SK-N-SH treated with all-trans-retinoic acid at 6 μM for 48 hours (cell line): ENCODE measurements around the gene BLOC1S6.
"Not testable (repeated sequence)": the region's sequence is repeated elsewhere in the genome, so short reads cannot be mapped to it uniquely, and the experiment has no call there.

Source experiments
- ATAC-seq: fragments of 200-7000 bp; cut with Tn5 transposase; 3 replicates; pipeline ENCODE4 v1.9.1; 2020; ENCODE audit warnings: mild to moderate bottlenecking, moderate library complexity
- ARNTL ChIP-seq: fragments of 450-650 bp; formaldehyde crosslinking; IDR thresholded peaks from 2 replicates; pipeline ENCODE4 v1.5.0; 2020; ENCODE audit warnings: low read depth, mild to moderate bottlenecking, moderate library complexity, borderline replicate concordance
- BACH2 ChIP-seq: fragments of 250-450 bp; sonication (Bioruptor Pico); IDR thresholded peaks from 2 replicates; pipeline ENCODE4 v1.9.0; 2021; ENCODE audit warnings: mild to moderate bottlenecking, borderline replicate concordance
- CSDC2 ChIP-seq: fragments of 250-450 bp; sonication (Bioruptor Pico); IDR thresholded peaks from 2 replicates; pipeline ENCODE4 v1.5.0; 2020; ENCODE audit warnings: mild to moderate bottlenecking, moderate library complexity
- ESRRG ChIP-seq: fragments of 250-450 bp; sonication (Bioruptor Pico); IDR thresholded peaks from 2 replicates; pipeline ENCODE4 v1.6.1; 2021; ENCODE audit warnings: mild to moderate bottlenecking
- GLIS3 ChIP-seq: fragments of 250-450 bp; sonication (Bioruptor Pico); IDR thresholded peaks from 2 replicates; pipeline ENCODE4 v1.5.0; 2020; ENCODE audit warnings: mild to moderate bottlenecking, moderate library complexity
- ISL1 ChIP-seq: fragments of 250-450 bp; sonication (Bioruptor Pico); IDR thresholded peaks from 2 replicates; pipeline ENCODE4 v2.1.2; 2022; ENCODE audit warnings: mild to moderate bottlenecking, moderate library complexity
- OSR1 ChIP-seq: fragments of 250-450 bp; sonication (Bioruptor Pico); IDR thresholded peaks from 2 replicates; pipeline ENCODE4 v1.8.0; 2022; ENCODE audit warnings: moderate library complexity, mild to moderate bottlenecking, inconsistent platforms
- PATZ1 ChIP-seq: fragments of 250-450 bp; sonication (Bioruptor Pico); IDR thresholded peaks from 2 replicates; pipeline ENCODE4 v1.8.0; 2020; ENCODE audit warnings: mild to moderate bottlenecking, moderate library complexity, borderline replicate concordance
- PPARA ChIP-seq: fragments of 250-450 bp; sonication (Bioruptor Pico); IDR thresholded peaks from 2 replicates; pipeline ENCODE4 v1.5.0; 2020; ENCODE audit warnings: mild to moderate bottlenecking, borderline replicate concordance
- RARB ChIP-seq: fragments of 250-450 bp; sonication (Bioruptor Pico); IDR thresholded peaks from 2 replicates; pipeline ENCODE4 v1.8.0; 2021; ENCODE audit warnings: mild to moderate bottlenecking, moderate library complexity
- SNAI2 ChIP-seq: fragments of 250-450 bp; sonication (Bioruptor Pico); IDR thresholded peaks from 2 replicates; pipeline ENCODE4 v1.5.0; 2020; ENCODE audit warnings: mild to moderate bottlenecking, moderate library complexity
- TOX ChIP-seq: fragments of 250-450 bp; sonication (Bioruptor Pico); IDR thresholded peaks from 2 replicates; pipeline ENCODE4 v1.8.0; 2021; ENCODE audit warnings: mild to moderate bottlenecking, moderate library complexity, borderline replicate concordance
- TSHZ2 ChIP-seq: fragments of 250-450 bp; sonication (Bioruptor Pico); IDR thresholded peaks from 2 replicates; pipeline ENCODE4 v1.5.0; 2020; ENCODE audit warnings: mild to moderate bottlenecking, moderate library complexity
- ZC3H10 ChIP-seq: fragments of 250-450 bp; sonication (Bioruptor Pico); IDR thresholded peaks from 2 replicates; pipeline ENCODE4 v1.5.1; 2021; ENCODE audit warnings: mild to moderate bottlenecking, moderate library complexity
- ZNF565 ChIP-seq: fragments of 450-650 bp; formaldehyde crosslinking; conservative IDR thresholded peaks from 2 replicates; pipeline ENCODE4 v1.5.0; 2020; ENCODE audit warnings: low read depth, mild to moderate bottlenecking, moderate library complexity
- ZNF70 ChIP-seq: fragments of 450-650 bp; formaldehyde crosslinking; IDR thresholded peaks from 2 replicates; pipeline ENCODE4 v1.5.0; 2020; ENCODE audit warnings: mild to moderate bottlenecking, moderate library complexity
- TF ChIP-seq, protein P1 (sequence below): fragments of 250-450 bp; sonication (Bioruptor Pico); IDR thresholded peaks from 2 replicates; pipeline ENCODE4 v1.8.0; 2021; ENCODE audit warnings: low read depth, mild to moderate bottlenecking, moderate library complexity, borderline replicate concordance
- TF ChIP-seq, protein P2 (sequence below): fragments of 250-450 bp; sonication (Bioruptor Pico); IDR thresholded peaks from 2 replicates; pipeline ENCODE4 v1.5.1; 2021; ENCODE audit warnings: mild to moderate bottlenecking, moderate library complexity

BLOC1S6 gene

GRCh38 chr15:45646220-45646619 lies 59.0 kb downstream of the BLOC1S6 start:
- ATAC-seq, result no peak
- TF ChIP-seq TSHZ2 (CRISPR knock-in tag) (no peak), CSDC2 (CRISPR knock-in tag) (no peak), OSR1 (CRISPR knock-in tag) (no peak), ARNTL (CRISPR knock-in tag) (no peak), ZC3H10 (CRISPR knock-in tag) (no peak), BACH2 (no peak), TOX (CRISPR knock-in tag) (no peak)
- TF ChIP-seq, protein P1, sequence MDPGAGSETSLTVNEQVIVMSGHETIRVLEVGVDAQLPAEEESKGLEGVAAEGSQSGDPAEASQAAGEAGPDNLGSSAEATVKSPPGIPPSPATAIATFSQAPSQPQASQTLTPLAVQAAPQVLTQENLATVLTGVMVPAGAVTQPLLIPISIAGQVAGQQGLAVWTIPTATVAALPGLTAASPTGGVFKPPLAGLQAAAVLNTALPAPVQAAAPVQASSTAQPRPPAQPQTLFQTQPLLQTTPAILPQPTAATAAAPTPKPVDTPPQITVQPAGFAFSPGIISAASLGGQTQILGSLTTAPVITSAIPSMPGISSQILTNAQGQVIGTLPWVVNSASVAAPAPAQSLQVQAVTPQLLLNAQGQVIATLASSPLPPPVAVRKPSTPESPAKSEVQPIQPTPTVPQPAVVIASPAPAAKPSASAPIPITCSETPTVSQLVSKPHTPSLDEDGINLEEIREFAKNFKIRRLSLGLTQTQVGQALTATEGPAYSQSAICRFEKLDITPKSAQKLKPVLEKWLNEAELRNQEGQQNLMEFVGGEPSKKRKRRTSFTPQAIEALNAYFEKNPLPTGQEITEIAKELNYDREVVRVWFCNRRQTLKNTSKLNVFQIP, result no peak
- TF ChIP-seq, protein P2, sequence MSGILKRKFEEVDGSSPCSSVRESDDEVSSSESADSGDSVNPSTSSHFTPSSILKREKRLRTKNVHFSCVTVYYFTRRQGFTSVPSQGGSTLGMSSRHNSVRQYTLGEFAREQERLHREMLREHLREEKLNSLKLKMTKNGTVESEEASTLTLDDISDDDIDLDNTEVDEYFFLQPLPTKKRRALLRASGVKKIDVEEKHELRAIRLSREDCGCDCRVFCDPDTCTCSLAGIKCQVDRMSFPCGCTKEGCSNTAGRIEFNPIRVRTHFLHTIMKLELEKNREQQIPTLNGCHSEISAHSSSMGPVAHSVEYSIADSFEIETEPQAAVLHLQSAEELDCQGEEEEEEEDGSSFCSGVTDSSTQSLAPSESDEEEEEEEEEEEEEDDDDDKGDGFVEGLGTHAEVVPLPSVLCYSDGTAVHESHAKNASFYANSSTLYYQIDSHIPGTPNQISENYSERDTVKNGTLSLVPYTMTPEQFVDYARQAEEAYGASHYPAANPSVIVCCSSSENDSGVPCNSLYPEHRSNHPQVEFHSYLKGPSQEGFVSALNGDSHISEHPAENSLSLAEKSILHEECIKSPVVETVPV (CRISPR knock-in tag), result no peak

- TF ChIP-seq TSHZ2 (CRISPR knock-in tag) (no peak), ZC3H10 (CRISPR knock-in tag) (no peak), ZNF70 (CRISPR knock-in tag) (no peak), ISL1 (CRISPR knock-in tag) (no peak), OSR1 (CRISPR knock-in tag) (no peak)
- TF ChIP-seq, protein P2 (CRISPR knock-in tag), result no peak
- TF ChIP-seq, all 23 proteins: peak for 0
Measured at GRCh38 chr15:45647828-45648227, 60.6 kb downstream of the BLOC1S6 start.

GRCh38 chr15:45648521-45649200 lies 61.5 kb downstream of the BLOC1S6 start:
- no peak; the same call in 2 of the 3 replicates for ATAC-seq
- TF ChIP-seq RARB (CRISPR knock-in tag) (no peak), ZNF565 (CRISPR knock-in tag) (no peak), ZNF70 (CRISPR knock-in tag) (no peak), PATZ1 (CRISPR knock-in tag) (no peak), ESRRG (CRISPR knock-in tag) (no peak), SNAI2 (CRISPR knock-in tag) (no peak), ZC3H10 (CRISPR knock-in tag) (no peak), TOX (CRISPR knock-in tag) (no peak), CSDC2 (CRISPR knock-in tag) (no peak), GLIS3 (CRISPR knock-in tag) (no peak), PPARA (no peak), ARNTL (CRISPR knock-in tag) (no peak), ISL1 (CRISPR knock-in tag) (no peak)
- TF ChIP-seq, protein P1, result no peak

More at GRCh38 chr15:45647828-45648227, 60.6 kb downstream of the BLOC1S6 start:
- ATAC-seq, result no peak

- not testable (repeated sequence) for ATAC-seq
Measured at GRCh38 chr15:45650007-45650406, 62.8 kb downstream of the BLOC1S6 start.
